Activated B cell treated with CpG ODN at 0.5 μM for 24 hours (primary cell): ENCODE results near the gene LAMA4. TPM values are rescaled to one million over a fixed set of nuclear protein-coding genes. Genes with fewer than 3 reads are reported as not detected.

Experiments
- ATAC-seq: fragments of 200-7000 bp; cut with Tn5 transposase; one replicate; pipeline ENCODE4 v1.10.0; 2021; ENCODE audit warnings: low read depth, mild to moderate bottlenecking, moderate library complexity
- CTCF ChIA-PET: fragments of 350-600 bp; sonication (Branson Sonifier 250); formaldehyde crosslinking; loops from one replicate; lab custom pipeline; 2021; ENCODE audit warnings: antibody characterized with exemption; lab: Charles Lee
- POLR2A ChIA-PET: fragments of 350-600 bp; sonication (Branson Sonifier 250); formaldehyde crosslinking; loops from one replicate; lab custom pipeline; 2021; ENCODE audit warnings: antibody characterized with exemption; lab: Charles Lee
- DNase-seq: peaks from one replicate; pipeline ENCODE4 v3.0.0; 2022
- H3K27ac Mint-ChIP-seq: one replicate; pipeline ENCODE4 v1.8.0; 2020; ENCODE audit warnings: mixed read lengths
- H3K27me3 Mint-ChIP-seq: one replicate; pipeline ENCODE4 v1.8.0; 2021; ENCODE audit warnings: mixed read lengths
- H3K36me3 Mint-ChIP-seq: one replicate; pipeline ENCODE4 v1.8.0; 2021; ENCODE audit warnings: low read depth, mixed read lengths
- H3K4me1 Mint-ChIP-seq: one replicate; pipeline ENCODE4 v1.8.0; 2021; ENCODE audit warnings: mixed read lengths
- H3K4me3 Mint-ChIP-seq: one replicate; pipeline ENCODE4 v1.8.0; 2020; ENCODE audit warnings: mild to moderate bottlenecking, mixed read lengths
- H3K9me3 Mint-ChIP-seq: one replicate; pipeline ENCODE4 v1.8.0; 2020; ENCODE audit warnings: mixed read lengths
- CTCF ChIP-seq: fragments of 200-600 bp; IDR thresholded peaks from one replicate; pipeline ENCODE4 v1.8.0; 2022; ENCODE audit warnings: antibody characterized with exemption, mild to moderate bottlenecking
- intact Hi-C: fragments of 100-400 bp; cut with micrococcal nuclease; formaldehyde crosslinking; loops from one replicate; pipeline ENCODE4 v1.15.1; 2024
- total RNA-seq: library from RNA; stranded (reverse); gene quantifications from 2 replicates; pipeline ENCODE4 v1.2.3, GENCODE V29; 2022

LAMA4 gene
- total RNA-seq, 1 donor from 2014 or later, result not detected

- no peak for TF ChIP-seq CTCF
- no peaks in the 10 kb centered on the region for H3K9me3 Mint-ChIP-seq
- ATAC-seq (no peak), DNase-seq (no peak)
- no peak overlapping the region for H3K27ac Mint-ChIP-seq
- ChIA-PET CTCF (no interaction called here), POLR2A (no interaction called here)
- H3K27me3 Mint-ChIP-seq, result peaks cover 6% of the 10 kb centered on the region
- no peaks in the 10 kb centered on the region for H3K36me3 Mint-ChIP-seq
- H3K4me3 Mint-ChIP-seq, result no peak overlapping the region
- intact Hi-C loops, result no loop called here
- H3K4me1 Mint-ChIP-seq, result no peaks in the 10 kb centered on the region
Observed at GRCh38 chr6:112283621-112284020, 29.3 kb upstream of the LAMA4 start.

- Mint-ChIP-seq H3K4me3 (no peak overlapping the region), H3K9me3 (no peaks in the 10 kb centered on the region), H3K27ac (no peak overlapping the region), H3K36me3 (no peaks in the 10 kb centered on the region), H3K4me1 (no peaks in the 10 kb centered on the region), H3K27me3 (peaks cover 6% of the 10 kb centered on the region)
- no peak for TF ChIP-seq CTCF
- ChIA-PET CTCF (no interaction called here), POLR2A (no interaction called here)
- DNase-seq, result no peak
- intact Hi-C loops, result no loop called here
- ATAC-seq, result no peak
Observed at GRCh38 chr6:112281821-112282615, 27.7 kb upstream of the LAMA4 start.

- peaks cover 9% of the 10 kb centered on the region for H3K27me3 Mint-ChIP-seq
- TF ChIP-seq CTCF, result no peak
- H3K27ac Mint-ChIP-seq, result no peak overlapping the region
- CTCF ChIA-PET, result interaction anchor here (0.9 kb wide), 1 partner anchor 99 kb away, joined by 3 read pairs; no protein-coding TSS in a partner anchor
- DNase-seq (no peak), ATAC-seq (no peak)
- POLR2A ChIA-PET, result no interaction called here
- no peaks in the 10 kb centered on the region for H3K9me3 Mint-ChIP-seq
- intact Hi-C loops, result no loop called here
- no peaks in the 10 kb centered on the region for H3K4me1 Mint-ChIP-seq
- no peak overlapping the region for H3K4me3 Mint-ChIP-seq
- H3K36me3 Mint-ChIP-seq, result no peaks in the 10 kb centered on the region
Observed at GRCh38 chr6:112279031-112279935, 24.9 kb upstream of the LAMA4 start.

- H3K4me3 Mint-ChIP-seq, result no peak overlapping the region
- no peaks in the 10 kb centered on the region for H3K9me3 Mint-ChIP-seq
- no peak for TF ChIP-seq CTCF
- H3K36me3 Mint-ChIP-seq, result no peaks in the 10 kb centered on the region
- ChIA-PET POLR2A (no interaction called here), CTCF (no interaction called here)
- ATAC-seq (no peak), DNase-seq (no peak)
- H3K27me3 Mint-ChIP-seq, result peaks cover 9% of the 10 kb centered on the region
- intact Hi-C loops, result no loop called here
- no peaks in the 10 kb centered on the region for H3K4me1 Mint-ChIP-seq
- H3K27ac Mint-ChIP-seq, result no peak overlapping the region
Observed at GRCh38 chr6:112275365-112275764, 21.0 kb upstream of the LAMA4 start.

- H3K27me3 Mint-ChIP-seq, result peaks cover 7% of the 10 kb centered on the region
- DNase-seq, result no peak
- TF ChIP-seq CTCF, result no peak
- intact Hi-C loops, result no loop called here
- CTCF ChIA-PET, result no interaction called here
- POLR2A ChIA-PET, result no interaction called here
- no peaks in the 10 kb centered on the region for H3K36me3 Mint-ChIP-seq
- no peak overlapping the region for H3K4me3 Mint-ChIP-seq
- H3K4me1 Mint-ChIP-seq, result no peaks in the 10 kb centered on the region
- no peak for ATAC-seq
- no peak overlapping the region for H3K27ac Mint-ChIP-seq
- no peaks in the 10 kb centered on the region for H3K9me3 Mint-ChIP-seq
Observed at GRCh38 chr6:112274774-112275173, 20.4 kb upstream of the LAMA4 start.
